CD4-positive, alpha-beta T cell treated with Interleukin-10 for 1 hour (primary cell): ENCODE measurements around the gene SGPL1.
A peak's percentile ranks its signal among the peaks of the same experiment; 100 is the strongest.

ENCODE experiments used
- DNase-seq: peaks from one replicate; pipeline ENCODE4 v3.0.0-alpha.2; 2020

Gene SGPL1

DNA sequence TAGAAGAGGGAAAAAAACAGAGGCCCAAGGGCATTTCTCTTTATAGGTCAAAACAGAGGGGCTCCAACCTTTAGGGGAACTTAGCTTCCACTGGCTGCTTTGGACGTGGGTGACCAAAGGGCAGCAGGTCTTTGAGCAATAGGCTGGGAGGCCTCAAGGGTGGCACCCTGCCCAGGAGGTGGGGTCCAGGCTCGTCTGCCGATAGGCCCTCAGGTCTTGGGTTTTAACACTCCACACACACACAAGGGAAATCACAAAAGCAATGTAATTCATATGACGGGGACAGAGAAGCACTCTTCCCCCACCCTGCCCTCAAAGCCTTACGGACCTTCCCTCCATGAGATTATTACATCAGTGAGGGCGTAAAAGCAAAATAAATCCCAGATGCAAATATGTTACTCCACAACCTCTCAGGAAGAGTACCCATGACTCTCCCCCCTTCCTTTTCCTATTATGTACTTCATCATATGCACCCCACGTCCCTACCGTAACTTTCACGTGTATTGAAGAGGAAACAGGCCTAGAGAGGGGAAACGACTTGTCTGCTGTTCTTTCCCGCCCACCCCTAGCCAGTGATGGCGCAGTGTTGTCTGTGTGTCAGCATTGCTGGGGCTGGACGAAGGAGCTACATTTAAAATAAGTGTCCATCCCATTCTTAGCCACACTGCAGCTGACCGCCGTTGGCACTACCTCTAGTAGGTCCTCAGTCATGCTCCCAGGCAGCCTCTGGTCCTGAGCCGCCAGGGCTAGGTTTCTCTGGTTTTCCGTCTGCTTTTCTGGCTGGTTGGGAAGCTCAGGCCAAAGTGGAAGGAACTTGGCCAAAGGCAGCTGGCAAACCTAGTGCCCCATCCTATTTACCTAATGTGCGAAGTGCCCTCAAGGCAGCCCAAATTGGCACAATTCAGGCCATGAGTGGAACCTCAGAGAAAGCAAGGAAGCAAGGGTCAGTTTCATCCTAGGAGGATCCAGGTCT lies 70.5 kb downstream of the SGPL1 start:
- DNase-seq: no peak

DNA sequence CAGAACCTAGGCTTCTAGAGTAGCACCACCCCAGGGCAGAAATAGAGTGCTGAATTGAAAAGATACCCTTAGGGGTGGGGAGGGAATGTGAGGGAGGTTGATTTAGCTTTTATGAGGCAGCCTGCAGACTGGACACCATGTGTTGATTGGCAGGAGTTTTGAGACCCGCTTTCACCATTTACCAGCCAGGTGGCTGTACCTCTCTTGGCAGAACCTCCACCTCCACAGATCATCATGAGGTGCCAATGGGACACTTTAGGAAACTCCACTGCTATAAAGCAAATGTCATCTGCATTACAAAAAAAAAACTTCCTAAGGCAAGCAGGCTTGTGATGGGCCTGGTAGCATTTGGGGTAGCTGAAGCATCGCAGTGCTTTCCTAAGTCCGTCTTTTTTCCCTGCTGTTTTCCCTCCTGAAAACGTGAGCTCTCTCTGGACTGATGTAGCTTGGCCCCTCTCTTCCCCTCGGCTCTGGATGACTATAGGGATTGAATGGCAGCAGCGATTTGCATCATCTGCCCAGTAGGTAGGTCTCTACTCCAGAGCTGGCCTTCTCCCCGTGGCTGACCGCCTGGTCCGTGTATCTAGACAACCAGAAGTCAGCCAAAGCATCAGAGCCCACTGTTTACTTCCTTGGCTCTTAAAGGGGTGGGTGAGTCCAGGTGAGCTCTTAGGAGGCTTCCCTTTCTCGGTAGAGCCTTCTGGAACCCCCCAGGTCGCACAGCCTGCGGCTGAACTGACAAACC lies 71.3 kb downstream of the SGPL1 start:
- no peak for DNase-seq

DNA sequence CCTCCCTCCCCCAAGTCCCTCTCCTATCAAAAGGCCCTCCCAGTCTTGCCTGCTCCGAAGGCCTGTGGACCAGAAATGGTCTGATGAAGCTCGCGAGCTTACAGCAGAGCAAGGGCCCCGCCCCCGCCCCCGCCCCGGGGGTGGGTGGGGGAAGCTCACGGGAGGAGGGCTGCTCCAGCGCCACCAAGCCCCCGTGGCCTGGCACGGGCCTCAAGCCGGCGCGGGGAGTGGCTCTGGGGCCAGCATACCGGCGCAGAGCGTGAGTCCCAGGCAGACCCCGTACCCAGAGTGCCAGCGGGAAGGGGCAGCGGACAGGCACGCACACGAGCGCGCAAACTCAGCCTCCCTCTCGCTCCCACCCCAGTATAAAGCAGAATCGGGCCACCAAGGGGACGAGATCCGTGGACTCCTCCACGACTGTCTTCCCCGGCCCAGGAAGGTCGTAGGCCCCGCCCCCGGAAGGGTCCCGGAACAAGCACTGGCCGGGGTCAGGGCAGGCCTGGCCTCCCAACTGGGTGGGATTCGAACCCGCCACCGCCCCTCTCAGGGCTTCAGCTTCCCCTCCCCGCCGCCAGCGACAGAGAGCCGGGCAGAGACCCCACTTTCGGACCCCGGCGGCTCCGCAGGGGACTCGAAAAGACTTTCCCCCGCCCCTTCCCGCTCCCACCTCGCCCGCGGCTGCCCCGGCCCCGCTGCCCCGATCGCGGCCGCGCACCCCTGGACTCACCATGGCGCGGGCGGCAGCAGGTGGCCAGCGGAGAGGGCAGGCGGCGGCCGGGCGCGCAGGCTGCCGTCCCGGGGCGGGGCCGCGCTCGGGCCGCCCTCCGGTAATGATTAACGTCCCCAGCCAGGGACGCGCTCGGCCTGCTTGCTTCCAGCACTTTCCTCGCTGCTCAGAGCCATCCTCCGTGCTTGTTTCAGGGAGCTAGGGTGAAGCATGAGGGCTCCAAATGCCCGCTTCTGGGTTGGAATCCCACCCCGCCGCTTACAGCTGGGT lies 72.4 kb downstream of the SGPL1 start, which contains the start of gene PCBD1:
TSS of gene PCBD1 (minus strand) at position 762 of the 997 bp plus-strand sequence. CDS start at position 730, 32 bp downstream.
- peak; percentile 76 for DNase-seq

DNA sequence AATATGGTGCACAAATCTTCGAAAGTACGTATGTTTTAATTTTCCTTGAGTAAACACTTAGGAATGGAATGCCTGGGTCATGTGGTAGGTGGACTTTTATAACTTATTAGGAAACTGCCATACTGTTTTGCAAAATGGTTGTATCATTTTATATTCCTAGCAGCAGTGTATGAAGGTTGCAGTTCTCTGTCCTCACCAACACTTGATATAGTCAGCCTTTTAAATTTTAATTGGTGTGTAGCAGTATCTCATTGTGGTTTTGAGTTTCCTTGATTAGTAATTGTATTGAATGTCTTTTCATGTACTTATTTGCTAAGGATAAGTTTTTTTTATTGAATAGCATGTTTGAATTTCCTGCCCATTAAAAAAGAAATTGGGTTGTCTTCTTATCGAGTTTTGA lies 73.5 kb downstream of the SGPL1 start:
- DNase-seq: no peak

DNA sequence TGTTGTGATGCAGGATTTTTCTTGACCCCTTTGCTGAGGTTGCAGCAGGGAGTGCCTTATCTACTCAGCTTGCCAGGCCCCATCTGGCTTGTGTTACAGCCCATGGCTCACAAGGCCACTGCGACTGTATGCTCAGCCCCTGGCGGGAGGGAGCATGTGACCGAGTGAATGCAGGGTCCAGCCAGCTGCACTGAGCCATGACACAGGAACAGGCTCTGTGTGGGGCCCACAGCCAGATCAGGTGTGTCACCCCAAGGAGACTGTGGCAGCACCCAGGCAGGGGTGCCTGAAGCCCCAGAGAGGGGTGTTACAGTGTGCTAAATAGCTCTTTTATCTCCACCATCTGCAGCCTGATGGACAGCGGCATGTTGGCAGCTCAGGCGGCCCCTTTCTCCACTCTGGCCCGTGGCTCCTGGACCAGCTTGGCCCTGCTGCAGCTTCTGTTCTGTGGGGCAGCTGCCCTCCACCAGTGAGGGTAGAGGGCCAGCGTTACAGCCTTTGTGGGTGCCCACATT lies 75.2 kb downstream of the SGPL1 start:
- no peak for DNase-seq

DNA sequence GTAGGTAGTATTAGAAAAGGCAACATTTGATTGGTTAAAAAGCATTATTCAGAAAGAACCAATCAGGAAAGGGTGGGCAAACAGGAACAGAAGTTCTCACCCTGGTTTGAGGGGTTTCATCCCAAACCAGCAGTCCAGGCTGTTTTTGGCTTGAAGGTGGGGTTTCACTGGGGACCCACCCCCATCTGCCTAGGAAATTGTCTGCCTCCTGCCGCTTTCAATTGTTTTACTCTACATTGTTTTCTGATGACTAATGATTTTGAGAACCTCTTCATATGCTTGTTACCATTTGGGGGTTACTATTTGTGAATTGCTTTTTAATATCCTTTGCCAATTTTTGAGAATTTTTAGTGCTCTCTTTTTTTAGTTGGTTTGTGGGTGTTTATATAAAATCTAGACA lies 75.9 kb downstream of the SGPL1 start:
- no peak for DNase-seq

DNA sequence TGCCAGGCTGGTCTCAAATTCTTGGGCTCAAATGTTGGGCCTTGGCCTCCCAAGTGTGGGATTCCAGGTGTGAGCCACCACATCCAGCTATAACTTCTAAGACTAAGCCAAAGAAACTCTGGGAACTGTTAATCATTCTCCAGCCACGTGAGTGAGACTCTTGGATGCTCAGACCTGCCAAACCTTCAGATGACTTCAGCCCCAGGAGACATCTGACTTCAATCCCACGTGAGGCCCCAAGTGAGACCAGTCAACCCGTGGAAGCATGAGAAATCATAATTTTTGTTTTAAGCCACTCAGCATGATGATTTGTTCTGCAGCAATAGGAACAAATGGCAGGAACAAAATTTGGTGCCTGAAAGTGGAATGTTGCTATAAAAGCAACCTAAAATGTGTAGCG lies 76.9 kb downstream of the SGPL1 start:
- no peak for DNase-seq

DNA sequence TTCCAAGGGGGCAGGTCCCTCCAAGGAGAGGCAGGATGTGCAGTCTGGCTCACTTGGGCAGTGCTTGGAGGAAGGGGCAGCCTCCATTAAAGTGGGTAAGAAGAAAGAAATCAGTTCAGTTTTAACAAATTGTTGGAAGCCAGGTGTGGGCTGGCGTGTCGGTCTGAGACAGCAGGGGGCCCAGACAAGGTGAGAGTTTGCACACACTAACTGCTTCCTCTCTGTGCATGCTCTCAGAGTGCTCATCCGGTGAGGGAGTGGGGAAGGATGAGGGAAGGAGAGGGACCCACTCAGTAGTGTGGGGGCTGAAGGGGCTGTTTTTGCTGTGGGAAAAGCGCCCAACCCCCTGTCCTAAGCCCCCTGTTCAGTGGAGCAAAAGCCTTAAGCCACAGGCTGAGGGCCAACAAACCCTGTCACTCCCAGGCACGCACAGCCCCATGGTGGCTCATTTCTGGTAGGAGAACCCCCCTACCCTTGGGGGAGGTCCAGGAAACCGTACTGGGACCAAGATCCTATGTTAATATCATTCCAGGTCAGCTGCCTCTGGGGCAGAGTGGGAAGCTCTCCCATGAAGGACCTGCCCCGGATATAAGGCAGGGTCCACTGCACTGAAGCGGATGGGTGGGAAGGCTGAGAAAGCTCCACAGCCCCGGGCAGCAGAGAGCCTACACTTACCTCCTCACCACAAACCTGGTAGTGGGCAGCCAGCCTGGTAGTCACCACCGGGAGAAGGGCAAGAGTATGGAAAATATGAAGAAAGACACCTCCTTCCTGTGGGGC lies 77.7 kb downstream of the SGPL1 start:
- DNase-seq: no peak

DNA sequence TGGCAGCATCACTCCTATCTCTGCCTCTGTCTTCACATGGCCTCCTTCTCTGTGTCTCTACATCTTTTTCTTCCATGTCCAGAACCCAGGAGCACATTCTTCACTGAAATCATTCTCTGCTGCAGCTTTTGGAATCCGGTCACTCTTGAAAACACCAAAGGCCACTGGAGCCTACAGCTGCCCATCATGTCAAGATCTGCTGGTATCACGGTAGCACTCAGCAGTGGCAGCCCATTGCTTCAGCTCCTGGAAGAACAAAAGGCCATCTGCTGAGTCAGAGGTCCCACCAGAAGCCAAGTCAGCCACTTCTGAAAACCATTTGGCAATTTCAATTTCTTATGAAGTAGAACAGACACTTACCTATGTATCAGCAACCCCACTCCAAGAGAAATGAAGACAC lies 78.7 kb downstream of the SGPL1 start:
- no peak for DNase-seq

DNA sequence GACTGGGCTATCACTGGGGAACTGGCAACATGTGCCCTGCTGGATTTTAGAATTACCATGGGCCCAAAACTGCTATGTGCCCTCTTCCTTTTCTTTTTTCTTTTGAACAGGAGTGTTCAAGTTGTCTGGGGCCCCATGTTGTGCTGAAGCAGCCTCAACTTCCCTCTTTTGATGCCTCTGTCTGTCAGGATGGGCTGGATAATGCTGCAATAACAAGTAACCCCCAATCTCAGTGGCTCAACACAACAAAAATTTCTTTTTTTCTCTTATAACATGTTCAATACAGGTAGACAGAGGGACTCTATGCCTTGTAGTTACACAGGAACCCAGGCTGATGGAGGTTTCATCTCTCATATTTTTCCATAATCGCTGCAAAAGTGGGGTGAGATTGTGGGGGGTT lies 80.8 kb downstream of the SGPL1 start:
- no peak for DNase-seq

DNA sequence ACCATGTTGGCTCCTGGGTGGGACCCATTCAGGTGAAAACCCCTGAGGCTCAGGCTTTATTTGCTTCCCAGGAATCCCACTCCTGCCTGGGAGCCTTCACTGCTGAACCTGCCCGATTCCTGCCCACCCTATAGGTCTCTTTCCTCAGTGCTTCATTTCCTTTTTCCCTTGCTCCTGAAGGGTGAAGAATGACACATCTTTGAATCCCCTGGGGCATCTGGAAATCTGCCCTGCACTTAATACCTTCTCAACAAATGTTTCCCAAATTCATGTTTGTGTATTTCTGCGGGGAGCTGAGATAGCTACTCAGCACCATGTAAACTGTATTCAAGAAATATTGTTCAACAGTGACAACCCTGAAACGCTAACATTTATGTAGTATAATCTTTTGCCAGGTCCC lies 82.9 kb downstream of the SGPL1 start:
- no peak for DNase-seq

DNA sequence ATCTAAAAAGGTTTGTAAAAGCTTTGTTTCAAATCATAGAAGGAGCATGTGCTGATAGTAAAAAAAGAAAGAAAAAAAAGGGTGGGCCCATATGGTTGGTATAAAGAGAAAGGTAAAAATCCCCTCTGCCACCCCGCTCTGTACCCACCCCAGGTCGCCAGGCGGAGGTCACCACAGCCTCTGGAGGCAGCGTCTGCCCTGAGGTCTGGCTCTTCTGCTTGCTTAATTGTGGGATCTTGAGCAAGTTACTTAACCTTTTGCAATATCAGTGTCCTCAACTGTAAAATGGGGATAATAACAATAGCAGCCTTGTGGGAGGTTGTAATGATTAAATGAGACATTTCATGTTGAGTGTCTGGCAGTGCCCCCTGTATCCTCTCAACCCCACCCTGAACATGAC lies 83.3 kb downstream of the SGPL1 start:
- no peak for DNase-seq

DNA sequence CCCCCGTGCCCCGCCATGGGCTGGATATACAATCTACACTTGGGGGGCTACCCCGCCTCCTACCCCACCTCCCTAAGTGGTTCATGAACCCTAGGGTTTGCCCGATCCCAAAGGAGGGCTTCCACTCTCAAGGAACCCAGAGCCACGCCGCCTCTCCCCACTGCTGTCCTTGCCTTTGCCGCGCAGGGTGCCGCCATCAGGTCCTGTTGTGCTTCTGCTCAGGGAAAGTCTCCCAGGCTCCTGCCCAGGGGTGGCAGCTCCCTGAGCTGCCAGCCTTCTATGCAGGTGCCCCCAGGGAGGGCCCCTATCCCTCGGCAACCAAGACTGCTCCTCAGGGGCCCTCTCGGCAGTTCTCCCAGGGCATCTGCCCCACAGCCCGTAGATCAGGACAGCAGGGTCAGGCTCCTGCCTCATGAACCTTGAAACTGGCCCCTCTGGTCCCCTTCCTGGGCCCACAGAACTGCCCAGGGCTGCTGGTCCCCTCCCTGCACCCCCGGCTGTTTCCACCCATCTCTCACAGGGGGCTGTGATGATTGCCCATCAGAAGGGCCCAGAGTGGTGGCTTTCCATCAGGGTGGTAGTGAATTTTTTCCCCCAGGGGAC lies 85.6 kb downstream of the SGPL1 start:
- DNase-seq: no peak

DNA sequence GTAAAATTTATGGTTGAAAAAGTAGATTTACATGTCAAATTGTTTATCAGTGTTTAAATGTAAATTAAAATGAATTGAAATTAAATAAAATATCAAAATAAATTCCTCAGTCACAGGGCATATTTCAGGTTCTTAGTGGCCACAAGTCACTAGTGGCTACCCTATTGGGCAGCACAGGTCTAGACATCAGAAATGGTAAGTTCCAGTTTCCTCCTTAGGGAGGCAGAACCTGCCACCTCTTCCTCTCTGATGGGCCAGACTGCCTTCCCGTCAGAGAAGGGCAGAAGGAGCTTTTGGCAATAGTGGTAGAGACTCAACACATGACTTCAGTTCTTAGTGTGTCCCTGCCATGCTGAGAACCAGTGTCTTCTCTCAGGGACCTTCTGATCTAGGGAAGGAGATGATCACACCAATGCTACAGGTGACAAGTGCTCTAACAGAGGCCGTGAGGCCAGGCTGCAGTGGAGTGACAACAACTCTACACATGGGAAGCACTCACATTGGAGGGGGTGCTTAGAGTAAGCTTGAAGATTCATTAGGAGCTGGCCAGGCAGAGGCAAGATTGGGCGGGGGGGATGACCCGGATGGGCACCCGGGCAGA lies 87.0 kb downstream of the SGPL1 start:
- no peak for DNase-seq

DNA sequence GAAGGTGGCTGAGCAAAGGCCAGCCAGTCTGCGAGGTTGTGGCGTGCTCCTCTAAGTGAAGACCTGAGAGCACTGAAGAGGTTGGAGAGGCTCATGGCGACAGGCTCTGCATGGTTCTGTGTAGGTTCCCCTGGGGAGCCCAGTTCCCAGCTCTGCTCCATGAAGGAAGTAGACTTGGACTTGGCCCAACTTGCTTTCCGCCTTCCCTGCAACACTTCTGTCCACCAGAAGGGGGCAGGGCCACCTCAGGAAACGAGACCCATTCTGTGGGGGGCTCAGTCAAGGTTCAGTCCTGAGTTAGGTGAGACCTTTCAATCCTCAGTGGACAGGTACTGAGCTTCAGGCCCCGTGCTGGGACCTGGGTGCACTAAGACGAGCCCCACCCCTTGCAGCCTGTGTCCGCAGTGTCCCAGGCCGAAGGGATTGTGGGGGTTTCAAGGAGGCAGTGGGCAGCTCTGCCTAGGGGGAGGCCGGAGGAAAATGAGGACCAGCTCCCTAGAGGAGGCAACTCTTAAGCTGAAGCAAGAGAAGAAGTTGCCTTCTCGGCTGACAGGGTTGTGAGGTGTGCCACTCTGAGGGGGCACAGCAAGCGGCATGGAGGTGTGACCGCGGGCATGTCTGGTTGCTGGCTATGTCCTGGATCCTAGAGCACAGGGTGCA lies 87.6 kb downstream of the SGPL1 start:
- peak; percentile 23 for DNase-seq

DNA sequence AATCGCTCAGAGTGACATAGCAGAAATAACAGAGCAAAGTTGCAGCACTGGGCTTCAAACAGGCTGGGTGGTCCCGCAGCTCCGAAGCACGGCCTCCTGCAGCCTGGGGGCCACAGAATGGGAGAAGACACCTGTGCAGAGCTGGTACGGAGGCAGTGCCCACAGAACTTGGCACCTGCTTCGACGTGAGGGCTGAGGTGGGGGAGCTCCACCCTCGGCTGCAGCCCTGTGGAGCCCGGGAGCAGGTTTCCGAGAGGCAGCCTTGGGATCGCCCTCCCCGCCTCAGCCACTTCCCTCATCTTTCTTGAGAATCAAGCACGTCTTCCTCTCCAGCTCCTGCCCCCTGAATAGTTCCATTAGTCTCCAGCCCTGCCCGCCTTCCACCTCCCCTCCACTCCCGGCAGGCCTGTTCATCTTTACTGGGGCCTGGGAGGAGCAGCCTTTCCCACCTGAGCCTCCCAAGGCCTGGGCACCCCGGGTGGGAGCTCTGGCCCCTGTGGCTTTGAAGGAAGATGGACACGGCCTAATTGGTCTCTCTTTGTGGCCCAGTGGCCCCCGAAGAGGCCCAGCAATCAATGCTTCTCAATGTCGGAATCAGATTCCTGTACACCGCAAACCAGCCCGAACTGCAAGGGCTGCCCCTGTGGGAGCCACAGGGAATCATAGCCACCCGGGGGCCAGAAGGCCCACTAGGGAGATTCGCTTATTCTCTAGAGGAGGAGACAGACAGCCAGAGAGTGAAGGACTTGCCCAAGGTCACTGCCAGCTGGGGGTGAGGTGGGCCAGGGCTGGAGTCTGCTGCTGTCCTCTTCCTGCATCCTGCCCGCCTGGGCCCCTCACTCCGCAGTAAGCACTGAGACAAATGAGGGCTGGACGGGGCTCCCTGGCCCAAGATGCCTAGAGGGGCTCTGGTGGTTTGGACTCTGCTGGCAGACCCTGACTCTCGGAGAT lies 89.6 kb downstream of the SGPL1 start:
- no peak for DNase-seq

DNA sequence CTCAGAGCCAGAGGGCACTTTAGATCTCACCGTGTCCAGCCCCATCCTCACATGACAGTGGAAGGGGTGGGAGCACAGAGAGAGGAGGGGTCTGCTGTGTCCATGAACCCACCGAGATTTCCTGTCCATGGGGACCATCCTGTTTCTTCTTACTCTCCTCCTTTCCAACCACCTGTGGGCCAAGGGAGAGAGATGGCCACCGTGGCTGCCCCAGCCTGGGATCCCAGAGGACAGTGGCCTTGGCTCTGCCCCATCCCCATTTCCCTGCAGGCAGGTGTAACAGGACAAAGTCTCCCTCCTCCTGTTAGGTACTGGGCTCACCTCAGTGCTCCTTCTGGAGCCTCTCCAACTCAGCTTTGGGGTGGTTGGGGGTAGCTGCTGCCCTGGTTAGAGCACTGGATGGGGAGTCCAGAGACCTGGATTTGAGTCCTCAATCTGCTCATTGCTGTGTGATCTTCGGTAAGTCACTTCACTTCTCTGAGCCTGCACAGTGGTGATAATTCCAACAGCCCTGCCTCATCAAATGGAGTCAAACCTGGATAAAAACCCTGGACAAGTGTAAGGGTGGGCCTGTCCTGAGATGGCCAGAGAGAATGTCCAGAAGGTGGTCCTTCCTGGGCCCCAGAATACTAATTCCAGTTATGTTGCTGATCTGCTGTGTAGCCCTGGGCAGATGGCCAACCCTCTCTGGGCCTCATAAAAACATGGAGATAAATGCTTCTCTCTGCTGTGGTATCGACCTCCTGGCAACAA lies 90.5 kb downstream of the SGPL1 start:
- no peak for DNase-seq

DNA sequence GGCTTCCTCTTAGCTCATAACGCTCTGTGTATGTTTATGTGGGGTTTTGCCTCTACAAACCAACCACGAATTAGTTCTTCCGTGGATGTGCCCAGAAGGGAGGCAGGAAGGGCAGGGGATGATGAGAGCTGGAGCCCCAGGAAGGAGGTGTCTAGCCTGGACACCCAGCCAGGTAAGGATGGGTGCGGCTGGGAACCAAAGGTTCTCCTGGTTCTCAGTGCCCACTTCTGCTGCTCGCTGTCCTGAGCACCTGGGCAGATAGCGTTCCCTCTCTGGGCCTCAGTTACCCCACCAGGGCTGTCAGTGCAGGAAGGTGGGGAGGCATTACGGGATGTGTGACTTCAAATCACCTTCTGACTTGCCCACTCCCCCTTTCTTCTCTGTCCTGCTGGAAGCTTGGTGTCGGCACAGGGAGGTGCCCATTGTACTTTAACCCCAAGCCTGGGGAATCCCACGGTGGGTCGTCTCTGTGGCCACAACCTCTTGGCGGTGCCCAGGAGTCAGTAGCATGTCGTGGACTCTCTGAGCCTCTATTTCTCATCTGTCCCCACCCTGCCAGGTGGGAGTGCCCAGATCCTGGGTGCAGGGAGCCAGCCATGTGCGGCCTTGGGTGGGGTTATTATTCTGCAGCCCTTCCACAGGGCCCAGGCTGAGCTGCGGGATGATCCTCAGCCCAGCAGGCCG lies 91.3 kb downstream of the SGPL1 start:
- no peak for DNase-seq
